Endodermal cell (in vitro differentiated cells): Measurements from ENCODE around the gene LMOD3. TPM values are rescaled to one million over a fixed set of nuclear protein-coding genes. Genes with fewer than 3 reads are reported as not detected.
A peak's percentile ranks its signal among the peaks of the same experiment; 100 is the strongest.

Source experiments
- DNase-seq: peaks from one replicate; pipeline ENCODE4 v3.0.0-alpha.2; 2017
- H3K27ac ChIP-seq: 2 replicates; pipeline ENCODE4 v1.5.1; 2013; ENCODE audit warnings: mild to moderate bottlenecking, low read depth, low read length, moderate library complexity
- H3K27me3 ChIP-seq: 2 replicates; pipeline ENCODE4 v1.6.1; 2013; ENCODE audit warnings: mild to moderate bottlenecking, low read length, moderate library complexity; ENCODE audit not compliant: insufficient read depth, control insufficient read depth, poor library complexity, severe bottlenecking
- H3K36me3 ChIP-seq: 2 replicates; pipeline ENCODE4 v1.7.0; 2013; ENCODE audit warnings: mild to moderate bottlenecking, low read length, moderate library complexity; ENCODE audit not compliant: control insufficient read depth, insufficient read depth
- H3K4me1 ChIP-seq: one replicate; pipeline ENCODE4 v1.7.0; 2013; ENCODE audit warnings: low read length; ENCODE audit not compliant: control insufficient read depth, insufficient read depth
- H3K4me3 ChIP-seq: 2 replicates; pipeline ENCODE4 v1.5.1; 2013; ENCODE audit warnings: mild to moderate bottlenecking, low read length, moderate library complexity
- H3K9ac ChIP-seq: 2 replicates; pipeline ENCODE4 v1.6.1; 2013; ENCODE audit warnings: mild to moderate bottlenecking, low read length, moderate library complexity; ENCODE audit not compliant: poor library complexity, severe bottlenecking; ENCODE audit errors: extremely low read depth
- H3K9me3 ChIP-seq: 2 replicates; pipeline ENCODE4 v1.6.1; 2013; ENCODE audit warnings: mild to moderate bottlenecking, low read length, moderate library complexity; ENCODE audit not compliant: control insufficient read depth
- H3K27ac Mint-ChIP-seq: 2 replicates; pipeline ENCODE4 v1.8.0; 2020; ENCODE audit warnings: mixed read lengths
- H3K27me3 Mint-ChIP-seq: 2 replicates; pipeline ENCODE4 v1.8.0; 2021; ENCODE audit warnings: mild to moderate bottlenecking, mixed read lengths; ENCODE audit not compliant: insufficient read depth
- H3K36me3 Mint-ChIP-seq: 2 replicates; pipeline ENCODE4 v1.8.0; 2020; ENCODE audit warnings: low read depth, mixed read lengths
- H3K4me1 Mint-ChIP-seq: 2 replicates; pipeline ENCODE4 v1.8.0; 2020; ENCODE audit warnings: mixed read lengths
- H3K4me3 Mint-ChIP-seq: 2 replicates; pipeline ENCODE4 v1.8.0; 2020; ENCODE audit warnings: mild to moderate bottlenecking, moderate library complexity, mixed read lengths
- H3K9me3 Mint-ChIP-seq: 2 replicates; pipeline ENCODE4 v1.8.0; 2020; ENCODE audit warnings: mild to moderate bottlenecking, mixed read lengths
- WGBS, 2 experiments: methylation state at CpG; one replicate each; pipeline versions ENCODE4 v1.1.5 to v1.1.7; 2013; ENCODE audit warnings: missing lambda C conversion rate in 2 of 2, mixed read lengths in 1 of 2; ENCODE audit not compliant: insufficient coverage in 1 of 2, insufficient read length in 1 of 2; 5-methylcytosine and 5-hydroxymethylcytosine counted together
- total RNA-seq, 2 donors: library from RNA; stranded (reverse); fragmentation: NEBNext Ultra II Directional in 1 of 2; extraction: Animal tissue kit (Norgen Biotek cat#: 25700) in 1 of 2; gene quantifications; 2 replicates in 1 of 2; 3 replicates in 1 of 2; pipeline ENCODE4 v1.2.1, GENCODE V29; 2021
- TF ChIP-seq, protein P1 (sequence below): fragments of 200-600 bp; sonication (generic); conservative IDR thresholded peaks from 2 replicates; pipeline ENCODE4 v1.5.0; 2021; ENCODE audit warnings: antibody characterized with exemption, mild to moderate bottlenecking

Gene LMOD3
- total RNA-seq, 2 donors from 2014 or later: not detected

DNA sequence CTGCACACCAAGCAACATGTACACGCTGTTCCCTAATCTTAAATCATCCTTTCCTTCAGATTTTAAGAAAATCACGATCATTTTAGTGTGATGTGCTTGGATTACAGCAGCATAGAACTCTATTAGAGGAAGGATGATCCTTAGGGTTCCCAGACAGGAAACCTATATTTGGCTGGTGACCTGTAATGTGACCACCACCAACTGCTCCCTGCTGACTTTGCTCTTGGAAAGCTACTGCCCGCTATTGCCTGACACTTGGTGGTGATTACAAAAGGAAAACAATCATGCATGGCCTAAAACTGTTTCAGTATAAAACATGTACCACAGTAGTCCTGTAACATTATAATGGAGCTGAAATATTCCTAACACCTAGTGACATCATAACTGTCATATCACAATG lies 27.2 kb upstream of the LMOD3 start:
- Histone ChIP-seq H3K4me1 (peaks cover 10% of the 10 kb centered on the region), H3K9ac (no peak overlapping the region), H3K36me3 (no peaks in the 10 kb centered on the region), H3K9me3 (no peaks in the 10 kb centered on the region), H3K27me3 (peaks cover 17% of the 10 kb centered on the region), H3K27ac (no peak overlapping the region), H3K4me3 (no peak overlapping the region)
- 89 to 100% methylated on average over 2 to 3 of the region's 3 CpGs for WGBS, 2 experiments
- no peak for DNase-seq
- Mint-ChIP-seq H3K9me3 (no peaks in the 10 kb centered on the region), H3K4me3 (no peak overlapping the region), H3K27me3 (peaks cover 52% of the 10 kb centered on the region), H3K27ac (no peak overlapping the region), H3K4me1 (peaks cover 15% of the 10 kb centered on the region), H3K36me3 (no peaks in the 10 kb centered on the region)
- TF ChIP-seq, protein P1, sequence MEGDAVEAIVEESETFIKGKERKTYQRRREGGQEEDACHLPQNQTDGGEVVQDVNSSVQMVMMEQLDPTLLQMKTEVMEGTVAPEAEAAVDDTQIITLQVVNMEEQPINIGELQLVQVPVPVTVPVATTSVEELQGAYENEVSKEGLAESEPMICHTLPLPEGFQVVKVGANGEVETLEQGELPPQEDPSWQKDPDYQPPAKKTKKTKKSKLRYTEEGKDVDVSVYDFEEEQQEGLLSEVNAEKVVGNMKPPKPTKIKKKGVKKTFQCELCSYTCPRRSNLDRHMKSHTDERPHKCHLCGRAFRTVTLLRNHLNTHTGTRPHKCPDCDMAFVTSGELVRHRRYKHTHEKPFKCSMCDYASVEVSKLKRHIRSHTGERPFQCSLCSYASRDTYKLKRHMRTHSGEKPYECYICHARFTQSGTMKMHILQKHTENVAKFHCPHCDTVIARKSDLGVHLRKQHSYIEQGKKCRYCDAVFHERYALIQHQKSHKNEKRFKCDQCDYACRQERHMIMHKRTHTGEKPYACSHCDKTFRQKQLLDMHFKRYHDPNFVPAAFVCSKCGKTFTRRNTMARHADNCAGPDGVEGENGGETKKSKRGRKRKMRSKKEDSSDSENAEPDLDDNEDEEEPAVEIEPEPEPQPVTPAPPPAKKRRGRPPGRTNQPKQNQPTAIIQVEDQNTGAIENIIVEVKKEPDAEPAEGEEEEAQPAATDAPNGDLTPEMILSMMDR: no peak

DNA sequence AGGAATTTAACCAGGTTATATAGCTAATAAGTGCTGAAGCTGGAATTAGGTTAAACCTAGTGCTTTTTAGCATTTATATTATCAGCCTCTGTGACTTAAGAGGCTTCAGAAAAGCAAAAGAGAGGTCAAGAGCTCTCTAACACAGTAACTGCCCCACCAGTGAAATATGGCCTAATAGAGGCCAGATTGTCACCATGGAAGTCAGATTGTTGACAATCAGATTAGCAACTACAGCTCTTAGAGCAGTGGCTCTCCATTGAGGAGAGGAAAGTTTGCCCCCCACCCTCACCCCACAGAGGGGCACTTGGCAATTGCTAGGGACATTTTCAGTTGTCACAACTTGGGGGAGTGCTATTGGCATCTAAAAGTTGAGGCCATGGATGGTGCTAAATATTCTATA lies 23.3 kb upstream of the LMOD3 start:
- H3K9me3 Mint-ChIP-seq: no peaks in the 10 kb centered on the region
- Histone ChIP-seq H3K36me3 (no peaks in the 10 kb centered on the region), H3K4me3 (no peak overlapping the region), H3K4me1 (peaks cover 10% of the 10 kb centered on the region), H3K9ac (no peak overlapping the region), H3K9me3 (no peaks in the 10 kb centered on the region), H3K27me3 (peaks cover 17% of the 10 kb centered on the region), H3K27ac (no peak overlapping the region)
- no peak for DNase-seq
- H3K27ac Mint-ChIP-seq: no peak overlapping the region
- H3K4me3 Mint-ChIP-seq: no peak overlapping the region
- no peaks in the 10 kb centered on the region for H3K36me3 Mint-ChIP-seq
- TF ChIP-seq, protein P1: no peak
- peaks cover 54% of the 10 kb centered on the region for H3K27me3 Mint-ChIP-seq
- H3K4me1 Mint-ChIP-seq: peaks cover 22% of the 10 kb centered on the region

DNA sequence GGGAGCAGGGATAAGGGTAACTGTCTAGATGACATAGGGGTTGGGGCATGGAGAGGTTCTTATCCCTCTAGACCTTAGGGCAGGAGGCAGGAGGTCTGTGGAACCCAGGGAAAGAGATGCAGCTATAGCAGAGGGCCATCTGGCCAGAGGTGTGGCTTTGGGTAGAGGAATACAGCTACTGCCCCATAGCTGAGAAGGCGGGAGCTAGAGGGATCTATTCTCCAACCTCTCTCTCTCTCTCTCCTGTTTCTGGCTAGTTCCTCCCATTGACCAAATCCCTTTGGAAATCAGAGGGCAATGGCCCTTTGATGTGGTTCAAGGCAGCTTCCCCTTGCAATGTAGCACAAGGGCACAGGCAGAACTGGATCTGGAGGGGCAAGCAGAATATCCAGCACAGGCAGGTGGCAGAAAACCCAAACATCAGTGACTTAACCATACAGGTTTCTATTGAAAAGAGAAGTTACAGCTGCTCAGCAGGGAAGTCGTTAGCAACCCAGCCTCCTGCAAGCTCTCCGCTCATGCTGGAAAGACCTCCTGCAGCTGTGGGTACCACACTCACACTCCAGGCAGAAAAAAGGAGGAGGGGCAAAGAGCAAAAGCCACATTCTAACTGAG lies 22.3 kb upstream of the LMOD3 start:
- WGBS, 2 experiments: 10 to 15% methylated on average over 2 to 3 of the region's 3 CpGs
- no peak overlapping the region for H3K4me3 Mint-ChIP-seq
- H3K27ac Mint-ChIP-seq: no peak overlapping the region

More for the DNA sequence above, 22.3 kb upstream of the LMOD3 start:
- H3K36me3 ChIP-seq: no peaks in the 10 kb centered on the region
- H3K9ac ChIP-seq: no peak overlapping the region
- peak; percentile 88 for DNase-seq
- H3K4me1 ChIP-seq: peaks cover 10% of the 10 kb centered on the region
- no peak overlapping the region for H3K27ac ChIP-seq
- TF ChIP-seq, protein P1: no peak
- Mint-ChIP-seq H3K27me3 (peaks cover 62% of the 10 kb centered on the region), H3K9me3 (no peaks in the 10 kb centered on the region), H3K36me3 (no peaks in the 10 kb centered on the region), H3K4me1 (peaks cover 22% of the 10 kb centered on the region)
- peaks cover 27% of the 10 kb centered on the region for H3K27me3 ChIP-seq
- no peaks in the 10 kb centered on the region for H3K9me3 ChIP-seq
- H3K4me3 ChIP-seq: no peak overlapping the region
